ENCODE results near the gene TMEM145. TPM values are rescaled to one million over a fixed set of nuclear protein-coding genes. Genes with fewer than 3 reads are reported as not detected.

TMEM145 gene
- total and polyA plus RNA-seq, 9 of the 15 experiments (the other 6 are each of a cell fraction or from before 2014, with no cell fraction given) = 0.80 to 5.5 (median 1.9) TPM; not detected in 3

- TF ChIP-seq ATF2 (CRISPR knock-in tag; IDR thresholded peaks at IDR 0.05) = no peak
- TF ChIP-seq CBX2 (IDR thresholded peaks at IDR 0.05; ENCODE audit: insufficient read depth, low read length, poor library complexity, severe bottlenecking) = no peak
- no peak for TF ChIP-seq SMAD4 (CRISPR knock-in tag; conservative IDR thresholded peaks at IDR 0.05)
- TF ChIP-seq PKNOX1 (IDR thresholded peaks at IDR 0.05) = no peak
- no peak for TF ChIP-seq NONO (IDR thresholded peaks at IDR 0.05; ENCODE audit: low read depth in 2 of 2, low read length in 1 of 2)
- TF ChIP-seq ARID3B (CRISPR knock-in tag; IDR thresholded peaks at IDR 0.05; ENCODE audit: borderline replicate concordance) = no peak
- TF ChIP-seq BRD9 (IDR thresholded peaks at IDR 0.05; ENCODE audit: low read depth, partially characterized antibody) = no peak
- TF ChIP-seq, protein P1, sequence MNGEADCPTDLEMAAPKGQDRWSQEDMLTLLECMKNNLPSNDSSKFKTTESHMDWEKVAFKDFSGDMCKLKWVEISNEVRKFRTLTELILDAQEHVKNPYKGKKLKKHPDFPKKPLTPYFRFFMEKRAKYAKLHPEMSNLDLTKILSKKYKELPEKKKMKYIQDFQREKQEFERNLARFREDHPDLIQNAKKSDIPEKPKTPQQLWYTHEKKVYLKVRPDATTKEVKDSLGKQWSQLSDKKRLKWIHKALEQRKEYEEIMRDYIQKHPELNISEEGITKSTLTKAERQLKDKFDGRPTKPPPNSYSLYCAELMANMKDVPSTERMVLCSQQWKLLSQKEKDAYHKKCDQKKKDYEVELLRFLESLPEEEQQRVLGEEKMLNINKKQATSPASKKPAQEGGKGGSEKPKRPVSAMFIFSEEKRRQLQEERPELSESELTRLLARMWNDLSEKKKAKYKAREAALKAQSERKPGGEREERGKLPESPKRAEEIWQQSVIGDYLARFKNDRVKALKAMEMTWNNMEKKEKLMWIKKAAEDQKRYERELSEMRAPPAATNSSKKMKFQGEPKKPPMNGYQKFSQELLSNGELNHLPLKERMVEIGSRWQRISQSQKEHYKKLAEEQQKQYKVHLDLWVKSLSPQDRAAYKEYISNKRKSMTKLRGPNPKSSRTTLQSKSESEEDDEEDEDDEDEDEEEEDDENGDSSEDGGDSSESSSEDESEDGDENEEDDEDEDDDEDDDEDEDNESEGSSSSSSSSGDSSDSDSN (IDR thresholded peaks at IDR 0.05; ENCODE audit: borderline replicate concordance in 1 of 2, low read depth in 2 of 2, low read length in 2 of 2) = no peak
- TF ChIP-seq, protein P2, sequence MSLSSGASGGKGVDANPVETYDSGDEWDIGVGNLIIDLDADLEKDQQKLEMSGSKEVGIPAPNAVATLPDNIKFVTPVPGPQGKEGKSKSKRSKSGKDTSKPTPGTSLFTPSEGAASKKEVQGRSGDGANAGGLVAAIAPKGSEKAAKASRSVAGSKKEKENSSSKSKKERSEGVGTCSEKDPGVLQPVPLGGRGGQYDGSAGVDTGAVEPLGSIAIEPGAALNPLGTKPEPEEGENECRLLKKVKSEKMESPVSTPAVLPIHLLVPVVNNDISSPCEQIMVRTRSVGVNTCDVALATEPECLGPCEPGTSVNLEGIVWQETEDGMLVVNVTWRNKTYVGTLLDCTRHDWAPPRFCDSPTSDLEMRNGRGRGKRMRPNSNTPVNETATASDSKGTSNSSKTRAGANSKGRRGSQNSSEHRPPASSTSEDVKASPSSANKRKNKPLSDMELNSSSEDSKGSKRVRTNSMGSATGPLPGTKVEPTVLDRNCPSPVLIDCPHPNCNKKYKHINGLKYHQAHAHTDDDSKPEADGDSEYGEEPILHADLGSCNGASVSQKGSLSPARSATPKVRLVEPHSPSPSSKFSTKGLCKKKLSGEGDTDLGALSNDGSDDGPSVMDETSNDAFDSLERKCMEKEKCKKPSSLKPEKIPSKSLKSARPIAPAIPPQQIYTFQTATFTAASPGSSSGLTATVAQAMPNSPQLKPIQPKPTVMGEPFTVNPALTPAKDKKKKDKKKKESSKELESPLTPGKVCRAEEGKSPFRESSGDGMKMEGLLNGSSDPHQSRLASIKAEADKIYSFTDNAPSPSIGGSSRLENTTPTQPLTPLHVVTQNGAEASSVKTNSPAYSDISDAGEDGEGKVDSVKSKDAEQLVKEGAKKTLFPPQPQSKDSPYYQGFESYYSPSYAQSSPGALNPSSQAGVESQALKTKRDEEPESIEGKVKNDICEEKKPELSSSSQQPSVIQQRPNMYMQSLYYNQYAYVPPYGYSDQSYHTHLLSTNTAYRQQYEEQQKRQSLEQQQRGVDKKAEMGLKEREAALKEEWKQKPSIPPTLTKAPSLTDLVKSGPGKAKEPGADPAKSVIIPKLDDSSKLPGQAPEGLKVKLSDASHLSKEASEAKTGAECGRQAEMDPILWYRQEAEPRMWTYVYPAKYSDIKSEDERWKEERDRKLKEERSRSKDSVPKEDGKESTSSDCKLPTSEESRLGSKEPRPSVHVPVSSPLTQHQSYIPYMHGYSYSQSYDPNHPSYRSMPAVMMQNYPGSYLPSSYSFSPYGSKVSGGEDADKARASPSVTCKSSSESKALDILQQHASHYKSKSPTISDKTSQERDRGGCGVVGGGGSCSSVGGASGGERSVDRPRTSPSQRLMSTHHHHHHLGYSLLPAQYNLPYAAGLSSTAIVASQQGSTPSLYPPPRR (CRISPR knock-in tag; IDR thresholded peaks at IDR 0.05; ENCODE audit: borderline replicate concordance) = no peak
- no peak for TF ChIP-seq ZNF133 (CRISPR knock-in tag; IDR thresholded peaks at IDR 0.05)
- TF ChIP-seq FOXJ3 (CRISPR knock-in tag; IDR thresholded peaks at IDR 0.05) = no peak
- no peak for TF ChIP-seq PHTF2 (CRISPR knock-in tag; IDR thresholded peaks at IDR 0.05)
- no peak for TF ChIP-seq ESRRB (CRISPR knock-in tag; IDR thresholded peaks at IDR 0.05; ENCODE audit: borderline replicate concordance)
- peak; percentile 22 for TF ChIP-seq PCBP1 (IDR thresholded peaks at IDR 0.05; ENCODE audit: low read depth, low read length, poor library complexity, severe bottlenecking)
- no peak for TF ChIP-seq MYNN (IDR thresholded peaks at IDR 0.05)
- no peak for TF ChIP-seq MYNN (CRISPR knock-in tag; IDR thresholded peaks at IDR 0.05)
Observed at GRCh38 chr19:42324655-42325307, 11.7 kb downstream of the TMEM145 start (continued).

All from K562 (cell line).